GM19372 (cell line): ENCODE measurements around the gene CELF5.
"Not testable (repeated sequence)": the region's sequence is repeated elsewhere in the genome, so short reads cannot be mapped to it uniquely, and the experiment has no call there.

Source experiments
- ATAC-seq: cut with Tn5 transposase; IDR thresholded peaks from one replicate; pipeline ENCODE4 v1.9.1; 2021; ENCODE audit warnings: mild to moderate bottlenecking, low read depth, moderate library complexity; ENCODE audit not compliant: unreplicated experiment

Gene CELF5

GRCh38 chr19:3336680-3337523, 112.4 kb downstream of the CELF5 start:
- ATAC-seq, result no peak

- no peak for ATAC-seq
Observed at GRCh38 chr19:3338541-3339181, 114.2 kb downstream of the CELF5 start.

GRCh38 chr19:3340340-3340739, 115.9 kb downstream of the CELF5 start:
- ATAC-seq, result no peak

GRCh38 chr19:3342246-3342645, 117.8 kb downstream of the CELF5 start:
- no peak for ATAC-seq

- ATAC-seq, result not testable (repeated sequence)
Observed at GRCh38 chr19:3342962-3343361, 118.5 kb downstream of the CELF5 start.

GRCh38 chr19:3343619-3344502, 119.4 kb downstream of the CELF5 start:
- ATAC-seq, result no peak

GRCh38 chr19:3344608-3345598, 120.4 kb downstream of the CELF5 start:
- no peak for ATAC-seq

GRCh38 chr19:3345850-3346460, 121.5 kb downstream of the CELF5 start:
- no peak for ATAC-seq
